ENCODE results near the gene ABHD16B.
"Not testable (repeated sequence)": the region's sequence is repeated elsewhere in the genome, so short reads cannot be mapped to it uniquely, and the experiment has no call there.

ABHD16B gene

GRCh38 chr20:63855363-63856097 lies 5.8 kb upstream of the ABHD16B start:
- no peak for DNase-seq (ENCODE audit: low read depth in 3 of 3)

- no peak for DNase-seq (ENCODE audit: low read depth in 3 of 3)
Observed at GRCh38 chr20:63856098-63856511, 5.2 kb upstream of the ABHD16B start.

- DNase-seq (ENCODE audit: low read depth in 3 of 3) = no peak
Observed at GRCh38 chr20:63857764-63858392, 3.4 kb upstream of the ABHD16B start.

- no peak for DNase-seq (ENCODE audit: low read depth in 3 of 3)
Observed at GRCh38 chr20:63858393-63859165, 2.7 kb upstream of the ABHD16B start.

GRCh38 chr20:63859166-63859699 lies 2.1 kb upstream of the ABHD16B start:
- DNase-seq (ENCODE audit: low read depth in 3 of 3) = no peak

- no peak for DNase-seq (ENCODE audit: low read depth in 3 of 3)
Observed at GRCh38 chr20:63860325-63861051, 810 bp upstream of the ABHD16B start.

- DNase-seq (ENCODE audit: low read depth in 3 of 3) = no peak
Observed at GRCh38 chr20:63861981-63862901, 943 bp downstream of the ABHD16B start.

GRCh38 chr20:63863021-63863797 lies 1.9 kb downstream of the ABHD16B start:
- DNase-seq (ENCODE audit: low read depth in 3 of 3) = no peak

- DNase-seq (ENCODE audit: low read depth in 3 of 3) = peak; percentile 54 to 63 (median 61)
Observed at GRCh38 chr20:63863798-63864544, 2.7 kb downstream of the ABHD16B start.

- peak in 1 of 3 experiments; percentile 26 for DNase-seq (ENCODE audit: low read depth in 3 of 3)
Observed at GRCh38 chr20:63864545-63864977, 3.3 kb downstream of the ABHD16B start.

- peak; percentile 92 to 97 (median 96) for DNase-seq (ENCODE audit: low read depth in 3 of 3)
Observed at GRCh38 chr20:63864978-63865640, 3.8 kb downstream of the ABHD16B start, which contains the start of gene TPD52L2. TSS of gene TPD52L2 (plus strand) at chr20:63865270. CDS start at chr20:63865366, 96 bp downstream.

- DNase-seq (ENCODE audit: low read depth in 3 of 3) = not testable (repeated sequence)
Observed at GRCh38 chr20:63867042-63867441, 5.7 kb downstream of the ABHD16B start.

- DNase-seq (ENCODE audit: low read depth in 3 of 3) = no peak
Observed at GRCh38 chr20:63868264-63868663, 7.0 kb downstream of the ABHD16B start.

GRCh38 chr20:63873477-63873971 lies 12.2 kb downstream of the ABHD16B start:
- no peak for DNase-seq (ENCODE audit: low read depth in 3 of 3)

- not testable (repeated sequence) for DNase-seq (ENCODE audit: low read depth in 3 of 3)
Observed at GRCh38 chr20:63874241-63874640, 12.9 kb downstream of the ABHD16B start.

GRCh38 chr20:63876489-63877036 lies 15.3 kb downstream of the ABHD16B start:
- no peak for DNase-seq (ENCODE audit: low read depth in 3 of 3)

- DNase-seq (ENCODE audit: low read depth in 3 of 3) = no peak
Observed at GRCh38 chr20:63877755-63878470, 16.6 kb downstream of the ABHD16B start.

Measured in stimulated activated CD4-positive, alpha-beta T cell treated with anti-CD3 and anti-CD28 coated beads, TNF-alpha, amount 100 ng/mL, for 4 hours (primary cell).